Rectal smooth muscle tissue (tissue), 1 donor: Measurements from ENCODE around the gene PATL2.
"Not testable (repeated sequence)": the region's sequence is repeated elsewhere in the genome, so short reads cannot be mapped to it uniquely, and the experiment has no call there.

ENCODE experiments used
- H3K27ac ChIP-seq: one replicate; pipeline ENCODE4 v1.7.0; 2013; ENCODE audit warnings: low read depth, low read length, inconsistent platforms
- H3K27me3 ChIP-seq: one replicate; pipeline ENCODE4 v1.7.0; 2013; ENCODE audit warnings: low read length; ENCODE audit not compliant: control insufficient read depth, insufficient read depth
- H3K36me3 ChIP-seq: one replicate; pipeline ENCODE4 v1.7.0; 2013; ENCODE audit warnings: low read length; ENCODE audit not compliant: control insufficient read depth, insufficient read depth
- H3K4me1 ChIP-seq: one replicate; pipeline ENCODE4 v1.7.0; 2013; ENCODE audit warnings: low read length; ENCODE audit not compliant: control insufficient read depth, insufficient read depth
- H3K4me3 ChIP-seq: one replicate; pipeline ENCODE4 v1.7.0; 2013; ENCODE audit warnings: low read length
- H3K9ac ChIP-seq: one replicate; pipeline ENCODE4 v1.7.0; 2013; ENCODE audit warnings: low read length

PATL2 gene

GRCh38 chr15:44711096-44711742 lies at the start of gene PATL2, which contains the start of gene B2M:
Gene PATL2 (minus strand): TSS chr15:44711323. CDS start chr15:44676490, 34,833 bp downstream.
Gene B2M (plus strand): TSS chr15:44711517. CDS start chr15:44711547, 30 bp downstream.
- Histone ChIP-seq H3K9ac (peak within 1 kb of the TSS; percentile 100), H3K27me3 (no peaks in the 10 kb centered on the region), H3K36me3 (peaks cover 12% of the 10 kb centered on the region), H3K4me1 (peaks cover 4% of the 10 kb centered on the region), H3K27ac (peak within 1 kb of the TSS; percentile 99), H3K4me3 (peak within 1 kb of the TSS; percentile 100)

- Histone ChIP-seq H3K27me3 (no peaks in the 10 kb centered on the region), H3K27ac (no peak overlapping the region), H3K4me3 (no peak overlapping the region), H3K36me3 (no peaks in the 10 kb centered on the region), H3K4me1 (no peaks in the 10 kb centered on the region), H3K9ac (no peak overlapping the region)
Measured at GRCh38 chr15:44753345-44753744, 42.2 kb upstream of the PATL2 start.

GRCh38 chr15:44743454-44743853 lies 32.3 kb upstream of the PATL2 start:
- H3K36me3 ChIP-seq, H3K9ac ChIP-seq, H3K27me3 ChIP-seq, H3K4me1 ChIP-seq, H3K27ac ChIP-seq, H3K4me3 ChIP-seq: not testable (repeated sequence)

- not testable (repeated sequence) for H3K4me1 ChIP-seq, H3K4me3 ChIP-seq, H3K27me3 ChIP-seq
Measured at GRCh38 chr15:44739222-44739847, 28.2 kb upstream of the PATL2 start.

GRCh38 chr15:44738340-44738984 lies 27.3 kb upstream of the PATL2 start:
- H3K4me3 ChIP-seq = no peak overlapping the region

More at GRCh38 chr15:44739222-44739847, 28.2 kb upstream of the PATL2 start:
- H3K27ac ChIP-seq, H3K36me3 ChIP-seq, H3K9ac ChIP-seq: not testable (repeated sequence)

GRCh38 chr15:44736181-44736765 lies 25.1 kb upstream of the PATL2 start, which contains the start of gene TRIM69:
Gene TRIM69 (plus strand): TSS chr15:44736528. CDS start chr15:44736705, 177 bp downstream.
- H3K4me3 ChIP-seq = no peak within 1 kb of the TSS
- no peak within 1 kb of the TSS for H3K9ac ChIP-seq

More at GRCh38 chr15:44738340-44738984, 27.3 kb upstream of the PATL2 start:
- H3K36me3 ChIP-seq = no peaks in the 10 kb centered on the region
- H3K4me1 ChIP-seq = peaks cover 5% of the 10 kb centered on the region
- no peak overlapping the region for H3K9ac ChIP-seq
- no peaks in the 10 kb centered on the region for H3K27me3 ChIP-seq
- no peak overlapping the region for H3K27ac ChIP-seq

GRCh38 chr15:44735482-44736180 lies 24.5 kb upstream of the PATL2 start:
- Histone ChIP-seq H3K27me3 (no peaks in the 10 kb centered on the region), H3K4me1 (peaks cover 5% of the 10 kb centered on the region), H3K27ac (peak overlapping the region; percentile 25), H3K4me3 (no peak overlapping the region), H3K9ac (no peak overlapping the region), H3K36me3 (no peaks in the 10 kb centered on the region)

More at GRCh38 chr15:44736181-44736765, 25.1 kb upstream of the PATL2 start, which contains the start of gene TRIM69:
- Histone ChIP-seq H3K27me3 (no peaks in the 10 kb centered on the region), H3K36me3 (no peaks in the 10 kb centered on the region), H3K4me1 (peaks cover 5% of the 10 kb centered on the region), H3K27ac (peak within 1 kb of the TSS; percentile 25)

GRCh38 chr15:44734839-44735481 lies 23.8 kb upstream of the PATL2 start:
- Histone ChIP-seq H3K4me1 (peaks cover 9% of the 10 kb centered on the region), H3K27me3 (no peaks in the 10 kb centered on the region), H3K9ac (no peak overlapping the region), H3K4me3 (no peak overlapping the region), H3K27ac (peak overlapping the region; percentile 13), H3K36me3 (no peaks in the 10 kb centered on the region)

- Histone ChIP-seq H3K4me1 (peaks cover 10% of the 10 kb centered on the region), H3K27me3 (no peaks in the 10 kb centered on the region), H3K9ac (peak overlapping the region; percentile 91), H3K4me3 (peak overlapping the region; percentile 92), H3K27ac (peak overlapping the region; percentile 95), H3K36me3 (no peaks in the 10 kb centered on the region)
Measured at GRCh38 chr15:44729408-44730127, 18.4 kb upstream of the PATL2 start.

GRCh38 chr15:44728576-44729407 lies 17.7 kb upstream of the PATL2 start:
- H3K4me1 ChIP-seq = peaks cover 10% of the 10 kb centered on the region
- H3K9ac ChIP-seq = peak overlapping the region; percentile 91
- peak overlapping the region; percentile 95 for H3K27ac ChIP-seq
- peak overlapping the region; percentile 92 for H3K4me3 ChIP-seq
- no peaks in the 10 kb centered on the region for H3K36me3 ChIP-seq
- H3K27me3 ChIP-seq = no peaks in the 10 kb centered on the region
